ENCODE results near the gene LRSAM1.

GRCh38 chr9:127402401-127403090 lies 48.8 kb upstream of the LRSAM1 start:
- TF ChIP-seq CTCF (IDR thresholded peaks at IDR 0.05) (no peak), POLR2AphosphoS5 (IDR thresholded peaks at IDR 0.05) (no peak)

Measured in breast epithelium (tissue), 3 donors.